NAMALWA (cell line): Measurements from ENCODE around the gene SMIM23.

Source experiments
- DNase-seq: peaks from one replicate; pipeline ENCODE4 v3.0.0-alpha.2; 2015; ENCODE audit warnings: low spot score

The SMIM23 gene

GRCh38 chr5:171816666-171817065, 31.0 kb downstream of the SMIM23 start:
- DNase-seq, result no peak

- DNase-seq, result no peak
Observed at GRCh38 chr5:171820561-171820960, 34.9 kb downstream of the SMIM23 start.

GRCh38 chr5:171821286-171821685, 35.7 kb downstream of the SMIM23 start:
- DNase-seq, result no peak

GRCh38 chr5:171823269-171823668, 37.7 kb downstream of the SMIM23 start:
- DNase-seq, result no peak

- no peak for DNase-seq
Observed at GRCh38 chr5:171825051-171825450, 39.4 kb downstream of the SMIM23 start.

GRCh38 chr5:171826132-171826531, 40.5 kb downstream of the SMIM23 start:
- no peak for DNase-seq

- no peak for DNase-seq
Observed at GRCh38 chr5:171827162-171827561, 41.5 kb downstream of the SMIM23 start.

- no peak for DNase-seq
Observed at GRCh38 chr5:171830686-171831085, 45.1 kb downstream of the SMIM23 start.

- DNase-seq, result no peak
Observed at GRCh38 chr5:171832775-171833174, 47.2 kb downstream of the SMIM23 start.

GRCh38 chr5:171834461-171834860, 48.8 kb downstream of the SMIM23 start:
- no peak for DNase-seq

- no peak for DNase-seq
Observed at GRCh38 chr5:171835066-171835465, 49.4 kb downstream of the SMIM23 start.

GRCh38 chr5:171837522-171837921, 51.9 kb downstream of the SMIM23 start:
- no peak for DNase-seq

GRCh38 chr5:171838066-171838465, 52.4 kb downstream of the SMIM23 start:
- DNase-seq, result no peak

GRCh38 chr5:171839112-171839511, 53.5 kb downstream of the SMIM23 start:
- DNase-seq, result no peak

GRCh38 chr5:171840066-171840465, 54.4 kb downstream of the SMIM23 start:
- peak; percentile 65 for DNase-seq
